ENCODE measurements around the gene KMT5B. TPM values are rescaled to one million over a fixed set of nuclear protein-coding genes. Genes with fewer than 3 reads are reported as not detected.

KMT5B gene
- total and polyA plus RNA-seq, 4 donors = 15.1 to 78.2 (median 26.1) TPM

GRCh38 chr11:68173926-68174325, 39.2 kb downstream of the KMT5B start:
- Histone ChIP-seq H3K4me1 (ENCODE audit: control insufficient read depth in 5 of 5, insufficient read depth in 5 of 5, low read length in 5 of 5) (peaks cover 0 to 9% (median 0%) of the 10 kb centered on the region in 5 donors), H3K36me3 (ENCODE audit: control insufficient read depth in 4 of 4, insufficient read depth in 4 of 4, low read length in 4 of 4) (peaks cover 28 to 58% (median 50%) of the 10 kb centered on the region in 4 donors), H3K27ac (ENCODE audit: low read depth in 1 of 2, low read length in 1 of 2) (no peak overlapping the region), H3K27me3 (ENCODE audit: control insufficient read depth in 3 of 3, insufficient read depth in 3 of 3, low read length in 2 of 3) (no peaks in the 10 kb centered on the region), H3K9ac (ENCODE audit: insufficient read depth in 1 of 2, low read length in 2 of 2) (no peak overlapping the region), H3K4me3 (no peak overlapping the region), H3K9me3 (ENCODE audit: control insufficient read depth in 4 of 4, insufficient read depth in 3 of 4, low read length in 3 of 4) (no peaks in the 10 kb centered on the region)
- ATAC-seq (ENCODE audit: insufficient read depth, low FRiP score) (no peak), DNase-seq (no peak)
- no peak for TF ChIP-seq CTCF (IDR thresholded peaks at IDR 0.05; ENCODE audit: control extremely low read depth, extremely low read depth)
- WGBS, 2 donors = 81 to 88% methylated on average over 4 of the region's 4 CpGs

GRCh38 chr11:68169442-68169841, 43.7 kb downstream of the KMT5B start:
- H3K27me3 ChIP-seq (ENCODE audit: control insufficient read depth in 3 of 3, insufficient read depth in 3 of 3, low read length in 2 of 3) = no peaks in the 10 kb centered on the region
- H3K27ac ChIP-seq (ENCODE audit: low read depth in 1 of 2, low read length in 1 of 2) = no peak overlapping the region
- H3K4me1 ChIP-seq (ENCODE audit: control insufficient read depth in 5 of 5, insufficient read depth in 5 of 5, low read length in 5 of 5) = no peaks in the 10 kb centered on the region
- ATAC-seq (ENCODE audit: insufficient read depth, low FRiP score) = no peak
- no peak overlapping the region for H3K9ac ChIP-seq (ENCODE audit: insufficient read depth in 1 of 2, low read length in 2 of 2)
- H3K36me3 ChIP-seq (ENCODE audit: control insufficient read depth in 4 of 4, insufficient read depth in 4 of 4, low read length in 4 of 4) = peaks cover 42 to 71% (median 58%) of the 10 kb centered on the region in 4 donors
- no peaks in the 10 kb centered on the region for H3K9me3 ChIP-seq (ENCODE audit: control insufficient read depth in 4 of 4, insufficient read depth in 3 of 4, low read length in 3 of 4)
- no peak overlapping the region for H3K4me3 ChIP-seq
- no peak for DNase-seq
- TF ChIP-seq CTCF (IDR thresholded peaks at IDR 0.05; ENCODE audit: control extremely low read depth, extremely low read depth) = no peak

- H3K36me3 ChIP-seq (ENCODE audit: control insufficient read depth in 4 of 4, insufficient read depth in 4 of 4, low read length in 4 of 4) = peaks cover 43 to 67% (median 53%) of the 10 kb centered on the region in 4 donors
- WGBS, 2 donors = 96 to 98% methylated on average over 5 of the region's 5 CpGs
These were observed 44.4 kb downstream of the KMT5B start for GRCh38 chr11:68168694-68169093.

More at GRCh38 chr11:68168694-68169093, 44.4 kb downstream of the KMT5B start:
- H3K4me3 ChIP-seq = no peak overlapping the region
- H3K27ac ChIP-seq (ENCODE audit: low read depth in 1 of 2, low read length in 1 of 2) = no peak overlapping the region
- no peaks in the 10 kb centered on the region for H3K9me3 ChIP-seq (ENCODE audit: control insufficient read depth in 4 of 4, insufficient read depth in 3 of 4, low read length in 3 of 4)
- no peaks in the 10 kb centered on the region for H3K4me1 ChIP-seq (ENCODE audit: control insufficient read depth in 5 of 5, insufficient read depth in 5 of 5, low read length in 5 of 5)
- DNase-seq = no peak
- H3K9ac ChIP-seq (ENCODE audit: insufficient read depth in 1 of 2, low read length in 2 of 2) = no peak overlapping the region
- ATAC-seq (ENCODE audit: insufficient read depth, low FRiP score) = no peak
- no peak for TF ChIP-seq CTCF (IDR thresholded peaks at IDR 0.05; ENCODE audit: control extremely low read depth, extremely low read depth)
- H3K27me3 ChIP-seq (ENCODE audit: control insufficient read depth in 3 of 3, insufficient read depth in 3 of 3, low read length in 2 of 3) = no peaks in the 10 kb centered on the region
